ENCODE measurements around the gene NDUFS8. TPM values are rescaled to one million over a fixed set of nuclear protein-coding genes. Genes with fewer than 3 reads are reported as not detected.
A peak's percentile ranks its signal among the peaks of the same experiment; 100 is the strongest.

The NDUFS8 gene
- total and polyA plus RNA-seq, 4 donors, result 75.0 to 203 (median 152) TPM

DNA sequence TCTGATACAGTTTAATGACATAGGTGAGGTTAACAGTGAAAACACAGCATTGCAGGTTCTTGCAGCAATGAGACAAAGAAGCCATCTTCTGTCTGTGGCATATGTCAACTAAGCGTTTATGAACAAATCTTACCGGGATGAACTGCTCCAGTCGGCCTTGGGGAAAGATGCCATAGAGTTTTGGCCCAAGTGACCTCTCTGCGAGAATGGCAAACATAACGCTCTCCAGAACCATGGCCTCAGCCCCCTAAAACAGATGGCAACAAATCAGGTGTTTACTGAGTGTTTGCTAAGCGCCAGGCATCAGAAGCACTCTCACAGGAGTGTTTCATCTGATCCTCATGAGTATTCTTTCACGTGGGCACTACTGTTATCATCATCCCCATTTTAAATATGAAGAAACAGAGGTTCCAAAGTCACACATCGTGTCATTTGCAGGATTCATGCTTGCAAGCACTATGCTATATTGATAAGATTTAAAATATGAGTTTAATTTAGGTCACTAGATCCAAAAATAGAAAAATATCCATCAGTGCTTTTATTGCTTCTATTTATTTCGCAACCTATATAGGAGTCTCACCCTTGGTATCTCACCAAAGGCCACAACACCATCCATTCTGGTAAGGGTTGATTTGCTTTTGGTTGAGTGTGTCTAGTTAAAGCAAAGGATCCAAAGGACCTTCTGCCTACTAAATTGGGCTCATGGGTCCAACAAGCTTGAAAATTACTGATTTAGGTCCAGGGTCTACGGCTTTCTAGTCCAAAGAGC, 44.3 kb downstream of the NDUFS8 start:
- Histone ChIP-seq H3K36me3 (ENCODE audit: control insufficient read depth, insufficient read depth, low read length) (peaks cover 28% of the 10 kb centered on the region), H3K4me3 (ENCODE audit: low read depth, low read length) (no peak overlapping the region), H3K9me3 (ENCODE audit: control insufficient read depth, insufficient read depth, low read length) (no peaks in the 10 kb centered on the region), H3K27me3 (ENCODE audit: control insufficient read depth, insufficient read depth, low read length) (no peaks in the 10 kb centered on the region), H3K27ac (ENCODE audit: low read depth, low read length) (no peak overlapping the region), H3K4me1 (ENCODE audit: control insufficient read depth, insufficient read depth, low read length) (no peaks in the 10 kb centered on the region)
- 96% methylated on average over 5 of the region's 10 CpGs for WGBS (ENCODE audit: insufficient coverage)
- no peak for DNase-seq (ENCODE audit: low read depth in 4 of 6, low spot score in 6 of 6)

DNA sequence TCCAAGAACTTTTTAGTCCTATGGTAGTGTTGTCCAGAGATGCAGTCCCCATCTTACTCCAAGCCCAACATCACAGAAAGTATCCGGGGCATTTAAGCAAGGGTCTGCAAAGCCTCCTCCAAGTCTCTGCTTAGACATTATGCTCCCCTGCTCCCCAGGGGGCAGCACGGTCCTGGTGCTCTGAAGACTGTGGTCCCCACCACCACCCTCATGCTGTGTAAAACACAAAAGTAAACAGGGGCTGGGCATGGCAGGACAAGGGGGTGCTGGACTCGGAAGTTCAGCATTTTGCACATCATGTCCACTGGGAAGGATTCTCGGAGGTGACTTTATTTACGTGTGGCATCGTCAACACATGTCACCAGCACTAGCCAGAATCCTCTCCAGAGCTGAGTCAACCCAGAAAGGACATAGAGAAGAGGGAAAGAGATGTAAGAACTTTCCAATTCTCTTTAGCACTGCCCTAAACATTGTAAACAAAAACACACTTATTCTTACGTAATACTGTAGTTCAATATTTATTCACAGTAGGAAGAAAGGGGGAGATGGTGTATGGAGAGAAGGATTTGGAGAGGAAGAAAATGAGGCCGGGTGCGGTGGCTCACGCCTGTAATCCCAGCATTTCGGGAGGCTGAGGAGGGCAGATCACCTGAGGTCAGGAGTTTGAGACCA, 46.0 kb downstream of the NDUFS8 start:
- Histone ChIP-seq H3K36me3 (ENCODE audit: control insufficient read depth, insufficient read depth, low read length) (peaks cover 30% of the 10 kb centered on the region), H3K9me3 (ENCODE audit: control insufficient read depth, insufficient read depth, low read length) (no peaks in the 10 kb centered on the region), H3K4me3 (ENCODE audit: low read depth, low read length) (no peak overlapping the region), H3K27ac (ENCODE audit: low read depth, low read length) (no peak overlapping the region), H3K27me3 (ENCODE audit: control insufficient read depth, insufficient read depth, low read length) (no peaks in the 10 kb centered on the region), H3K4me1 (ENCODE audit: control insufficient read depth, insufficient read depth, low read length) (no peaks in the 10 kb centered on the region)
- no peak for DNase-seq (ENCODE audit: low read depth in 4 of 6, low spot score in 6 of 6)
- 74% methylated on average over 6 of the region's 11 CpGs for WGBS (ENCODE audit: insufficient coverage)

DNA sequence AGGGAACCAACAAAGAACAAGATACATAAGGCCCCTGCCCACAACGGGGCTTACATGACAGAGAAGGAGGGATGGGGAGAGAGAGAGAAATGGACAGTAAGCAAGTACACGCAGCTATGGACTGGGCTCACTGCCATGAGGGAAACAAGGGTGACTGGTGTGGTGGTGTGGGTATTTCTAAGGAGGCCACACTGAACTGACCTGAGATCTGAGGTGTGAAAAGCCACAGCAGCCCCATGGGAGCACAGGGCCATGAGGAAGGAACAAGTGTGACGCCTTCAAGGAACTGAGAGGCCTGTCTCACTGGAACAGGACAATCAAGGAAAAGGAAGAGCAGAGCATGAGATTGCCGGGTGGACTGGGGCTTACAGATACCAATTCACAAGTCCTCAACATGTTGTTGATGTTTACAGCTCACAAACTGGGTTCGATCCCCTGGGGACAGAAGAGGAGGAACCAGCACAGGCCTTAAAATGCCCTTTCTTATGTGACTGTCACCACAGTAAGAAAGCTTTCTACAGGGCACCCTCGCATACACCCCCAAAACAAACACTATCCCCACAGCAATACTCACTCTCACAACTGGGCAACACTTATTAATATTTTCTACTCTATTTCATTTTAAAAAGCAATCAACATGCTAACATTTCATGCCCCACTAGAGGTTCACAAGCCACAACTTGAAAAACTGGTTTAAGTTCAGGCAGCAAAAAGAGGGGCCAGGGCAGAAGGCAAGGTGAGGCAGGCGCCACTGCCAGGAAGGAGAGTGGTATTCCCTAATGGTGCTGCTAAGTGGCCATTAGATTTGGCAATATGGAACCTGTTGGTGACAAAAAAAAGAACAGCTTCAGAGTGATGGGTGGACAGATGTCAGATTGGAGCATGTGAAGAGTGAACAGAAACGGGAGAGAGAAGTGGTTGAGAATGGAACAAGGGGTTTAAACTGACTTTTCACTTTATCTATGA, 47.4 kb downstream of the NDUFS8 start:
- WGBS (ENCODE audit: insufficient coverage), result 77% methylated on average over 7 of the region's 8 CpGs
- Histone ChIP-seq H3K4me1 (ENCODE audit: control insufficient read depth, insufficient read depth, low read length) (no peaks in the 10 kb centered on the region), H3K27me3 (ENCODE audit: control insufficient read depth, insufficient read depth, low read length) (no peaks in the 10 kb centered on the region), H3K27ac (ENCODE audit: low read depth, low read length) (no peak overlapping the region), H3K36me3 (ENCODE audit: control insufficient read depth, insufficient read depth, low read length) (peaks cover 20% of the 10 kb centered on the region), H3K9me3 (ENCODE audit: control insufficient read depth, insufficient read depth, low read length) (no peaks in the 10 kb centered on the region), H3K4me3 (ENCODE audit: low read depth, low read length) (no peak overlapping the region)
- no peak for DNase-seq (ENCODE audit: low read depth in 4 of 6, low spot score in 6 of 6)

DNA sequence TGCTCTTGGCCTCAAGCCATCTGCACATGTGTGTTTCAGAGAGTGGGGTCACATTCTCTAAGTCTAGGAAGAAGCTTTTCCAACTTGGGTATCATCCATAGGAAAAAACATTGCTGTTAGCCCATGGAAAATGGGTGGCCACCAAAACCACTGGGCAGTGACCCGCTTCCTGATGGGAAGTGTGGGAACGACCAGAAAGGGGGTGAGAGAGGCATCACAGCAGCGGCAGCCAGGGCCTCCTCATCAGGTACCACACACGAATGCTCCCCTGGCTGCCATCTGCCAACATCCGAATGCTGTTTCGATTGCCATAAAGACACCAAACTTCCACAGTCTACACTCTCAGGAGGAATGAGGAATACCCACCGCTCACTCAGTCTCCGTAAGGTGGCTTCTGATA, 50.4 kb downstream of the NDUFS8 start:
- H3K9me3 ChIP-seq (ENCODE audit: control insufficient read depth, insufficient read depth, low read length), result no peaks in the 10 kb centered on the region
- no peak overlapping the region for H3K27ac ChIP-seq (ENCODE audit: low read depth, low read length)
- no peaks in the 10 kb centered on the region for H3K4me1 ChIP-seq (ENCODE audit: control insufficient read depth, insufficient read depth, low read length)
- no peak overlapping the region for H3K4me3 ChIP-seq (ENCODE audit: low read depth, low read length)
- DNase-seq (ENCODE audit: low read depth in 4 of 6, low spot score in 6 of 6), result no peak
- peaks cover 13% of the 10 kb centered on the region for H3K36me3 ChIP-seq (ENCODE audit: control insufficient read depth, insufficient read depth, low read length)
- WGBS (ENCODE audit: insufficient coverage), result 100% methylated on average over 7 of the region's 8 CpGs
- no peaks in the 10 kb centered on the region for H3K27me3 ChIP-seq (ENCODE audit: control insufficient read depth, insufficient read depth, low read length)

DNA sequence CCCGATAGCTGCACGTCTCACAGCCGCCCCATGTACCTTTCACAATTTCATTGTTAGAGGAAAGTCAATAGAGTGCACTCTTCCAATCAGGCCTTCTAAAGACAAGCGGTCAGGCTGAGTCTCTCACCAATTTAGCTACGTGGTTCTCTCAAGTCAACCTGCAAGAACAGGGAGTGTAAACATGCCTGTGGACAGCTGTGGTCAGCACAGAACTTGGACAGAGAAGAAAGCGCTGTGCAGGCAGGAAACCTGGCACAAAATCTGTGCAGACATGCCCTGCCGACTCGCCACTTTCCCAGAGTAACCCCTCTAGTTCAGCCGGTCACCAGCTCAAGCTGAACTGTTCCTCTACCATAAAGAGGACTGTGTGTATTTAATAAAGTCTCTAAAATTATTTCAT, 51.2 kb downstream of the NDUFS8 start:
- 63% methylated on average over 3 of the region's 9 CpGs for WGBS (ENCODE audit: insufficient coverage)
- H3K27ac ChIP-seq (ENCODE audit: low read depth, low read length), result no peak overlapping the region

DNA sequence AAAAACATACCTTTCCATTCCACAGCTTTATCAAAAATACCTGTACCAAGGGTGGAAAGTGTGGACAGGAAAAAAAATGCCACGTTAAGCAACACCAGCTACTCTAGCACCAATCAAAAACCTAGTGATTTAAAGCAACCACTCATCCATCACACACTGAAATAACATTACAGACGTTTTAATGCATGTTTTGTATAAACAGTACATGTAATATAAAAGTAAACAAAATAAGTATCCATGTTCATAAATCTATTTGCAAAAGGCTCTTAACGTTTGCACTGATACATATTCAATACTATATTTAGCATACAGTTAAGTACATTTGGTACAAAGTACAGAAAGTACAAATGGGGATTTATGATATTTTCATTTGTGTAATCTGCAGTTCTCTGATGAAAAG, 52.0 kb downstream of the NDUFS8 start:
- Histone ChIP-seq H3K27ac (ENCODE audit: low read depth, low read length) (no peak overlapping the region), H3K27me3 (ENCODE audit: control insufficient read depth, insufficient read depth, low read length) (no peaks in the 10 kb centered on the region), H3K36me3 (ENCODE audit: control insufficient read depth, insufficient read depth, low read length) (peaks cover 16% of the 10 kb centered on the region), H3K4me3 (ENCODE audit: low read depth, low read length) (no peak overlapping the region), H3K9me3 (ENCODE audit: control insufficient read depth, insufficient read depth, low read length) (no peaks in the 10 kb centered on the region), H3K4me1 (ENCODE audit: control insufficient read depth, insufficient read depth, low read length) (no peaks in the 10 kb centered on the region)
- WGBS (ENCODE audit: insufficient coverage), result 100% methylated on average over 1 of the region's 3 CpGs
- DNase-seq (ENCODE audit: low read depth in 4 of 6, low spot score in 6 of 6), result no peak

More for the DNA sequence above, 51.2 kb downstream of the NDUFS8 start:
- peaks cover 14% of the 10 kb centered on the region for H3K36me3 ChIP-seq (ENCODE audit: control insufficient read depth, insufficient read depth, low read length)
- DNase-seq (ENCODE audit: low read depth in 4 of 6, low spot score in 6 of 6), result peak in 1 of 6 donors; percentile 24
- H3K27me3 ChIP-seq (ENCODE audit: control insufficient read depth, insufficient read depth, low read length), result no peaks in the 10 kb centered on the region
- H3K4me1 ChIP-seq (ENCODE audit: control insufficient read depth, insufficient read depth, low read length), result no peaks in the 10 kb centered on the region
- no peaks in the 10 kb centered on the region for H3K9me3 ChIP-seq (ENCODE audit: control insufficient read depth, insufficient read depth, low read length)
- no peak overlapping the region for H3K4me3 ChIP-seq (ENCODE audit: low read depth, low read length)

DNA sequence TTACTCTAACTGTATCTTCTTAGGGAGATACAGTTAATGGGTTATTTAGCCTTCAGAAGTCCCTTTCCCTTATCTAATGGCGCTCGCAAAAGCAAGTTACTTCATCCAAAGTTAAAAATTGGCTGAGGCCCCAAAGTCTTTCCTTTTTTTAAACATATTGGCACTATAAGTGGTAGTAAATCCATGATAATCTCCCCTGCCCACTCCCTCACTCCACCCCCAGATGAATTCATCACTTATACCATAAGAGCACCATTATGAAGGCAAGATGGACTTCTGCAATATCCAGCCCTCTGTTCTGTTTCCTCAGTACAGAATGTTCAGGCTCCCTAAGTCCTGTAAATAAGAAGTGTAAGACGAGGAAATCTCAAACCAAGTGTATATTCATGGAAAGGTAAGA, 53.0 kb downstream of the NDUFS8 start:
- H3K36me3 ChIP-seq (ENCODE audit: control insufficient read depth, insufficient read depth, low read length), result peaks cover 16% of the 10 kb centered on the region
- H3K27ac ChIP-seq (ENCODE audit: low read depth, low read length), result no peak overlapping the region
- no CpG with 5 or more reads among the region's 3 CpGs for WGBS (ENCODE audit: insufficient coverage)
- DNase-seq (ENCODE audit: low read depth in 4 of 6, low spot score in 6 of 6), result no peak
- H3K27me3 ChIP-seq (ENCODE audit: control insufficient read depth, insufficient read depth, low read length), result no peaks in the 10 kb centered on the region
- H3K4me1 ChIP-seq (ENCODE audit: control insufficient read depth, insufficient read depth, low read length), result no peaks in the 10 kb centered on the region
- no peak overlapping the region for H3K4me3 ChIP-seq (ENCODE audit: low read depth, low read length)
- H3K9me3 ChIP-seq (ENCODE audit: control insufficient read depth, insufficient read depth, low read length), result no peaks in the 10 kb centered on the region

Small RNA genes within 50 kb of the gene (small RNA-seq; reads per million reads assigned to genes)
- gene MIR6753 (ENCODE audit: low replicate concordance), result not detected

Other genes with a start within 250 kb of the NDUFS8 start
- gene UNC93B1, start 26.6 kb upstream of the NDUFS8 start, total RNA-seq, result 10 to 100 TPM; 11.3 to 14.8 TPM
- gene UNC93B1, start 26.6 kb upstream of the NDUFS8 start, polyA plus RNA-seq (ENCODE audit: insufficient read length in 2 of 2), result 10 to 100 TPM; 12.4 TPM
- 1 to 10 TPM; 2.9 to 4.5 TPM for gene ALDH3B1, start 20.4 kb upstream of the NDUFS8 start, total RNA-seq
- 1 to 10 TPM; 3.3 to 4.8 TPM for gene ALDH3B1, start 20.4 kb upstream of the NDUFS8 start, polyA plus RNA-seq (ENCODE audit: insufficient read length in 2 of 2)
- gene TCIRG1, start 8.3 kb downstream of the NDUFS8 start, total RNA-seq, result 10 to 100 TPM in 1 of 2 donors, 1 to 10 TPM in 1; 9.1 to 33.5 TPM
- gene TCIRG1, start 8.3 kb downstream of the NDUFS8 start, polyA plus RNA-seq (ENCODE audit: insufficient read length in 2 of 2), result 10 to 100 TPM; 15.3 to 19.9 TPM
- gene CHKA, start 90.7 kb downstream of the NDUFS8 start, total RNA-seq, result 10 to 100 TPM; 58.5 to 75.2 TPM
- 100 to 1,000 TPM in 1 of 2 donors, 10 to 100 TPM in 1; 78.9 to 112 TPM for gene CHKA, start 90.7 kb downstream of the NDUFS8 start, polyA plus RNA-seq (ENCODE audit: insufficient read length in 2 of 2)
- 10 to 100 TPM; 62.8 to 68.4 TPM for gene KMT5B, start 182.6 kb downstream of the NDUFS8 start, total RNA-seq
- 10 to 100 TPM; 61.7 to 69.5 TPM for gene KMT5B, start 182.6 kb downstream of the NDUFS8 start, polyA plus RNA-seq (ENCODE audit: insufficient read length in 2 of 2)
- gene C11orf24, start 241.3 kb downstream of the NDUFS8 start, total RNA-seq, result 10 to 100 TPM; 12.7 to 13.7 TPM
- gene C11orf24, start 241.3 kb downstream of the NDUFS8 start, polyA plus RNA-seq (ENCODE audit: insufficient read length in 2 of 2), result 10 to 100 TPM; 25.1 to 31.9 TPM